ENCODE results near the gene IFITM5. TPM values are rescaled to one million over a fixed set of nuclear protein-coding genes. Genes with fewer than 3 reads are reported as not detected.

Gene IFITM5
- total RNA-seq, 1 experiment from 2014 or later = not detected

DNA sequence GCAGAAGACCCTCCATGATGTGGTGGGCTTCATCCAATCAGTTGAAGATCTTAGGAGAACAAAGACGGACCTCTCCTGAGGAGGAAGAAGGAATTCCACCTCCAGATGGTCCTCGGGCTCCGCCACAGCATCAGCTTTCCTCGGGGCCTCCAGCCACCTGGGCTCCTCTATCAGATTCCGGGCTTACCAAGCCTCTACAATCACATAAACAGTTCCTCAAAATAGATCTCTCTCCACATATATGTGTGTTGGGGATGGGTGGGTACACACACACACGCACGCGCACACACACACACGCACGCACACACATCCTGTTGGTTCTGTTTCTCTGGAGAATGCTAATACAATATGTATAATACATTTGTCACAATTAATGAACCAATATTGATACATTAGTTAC is 39.9 kb downstream of the IFITM5 start:
- H3K4ac ChIP-seq (ENCODE audit: low read depth, low read length) = no peak overlapping the region
- WGBS (ENCODE audit: extremely low coverage, insufficient read length, low lambda C conversion rate) = no CpG with 5 or more reads among the region's 10 CpGs
- TF ChIP-seq, protein P1, sequence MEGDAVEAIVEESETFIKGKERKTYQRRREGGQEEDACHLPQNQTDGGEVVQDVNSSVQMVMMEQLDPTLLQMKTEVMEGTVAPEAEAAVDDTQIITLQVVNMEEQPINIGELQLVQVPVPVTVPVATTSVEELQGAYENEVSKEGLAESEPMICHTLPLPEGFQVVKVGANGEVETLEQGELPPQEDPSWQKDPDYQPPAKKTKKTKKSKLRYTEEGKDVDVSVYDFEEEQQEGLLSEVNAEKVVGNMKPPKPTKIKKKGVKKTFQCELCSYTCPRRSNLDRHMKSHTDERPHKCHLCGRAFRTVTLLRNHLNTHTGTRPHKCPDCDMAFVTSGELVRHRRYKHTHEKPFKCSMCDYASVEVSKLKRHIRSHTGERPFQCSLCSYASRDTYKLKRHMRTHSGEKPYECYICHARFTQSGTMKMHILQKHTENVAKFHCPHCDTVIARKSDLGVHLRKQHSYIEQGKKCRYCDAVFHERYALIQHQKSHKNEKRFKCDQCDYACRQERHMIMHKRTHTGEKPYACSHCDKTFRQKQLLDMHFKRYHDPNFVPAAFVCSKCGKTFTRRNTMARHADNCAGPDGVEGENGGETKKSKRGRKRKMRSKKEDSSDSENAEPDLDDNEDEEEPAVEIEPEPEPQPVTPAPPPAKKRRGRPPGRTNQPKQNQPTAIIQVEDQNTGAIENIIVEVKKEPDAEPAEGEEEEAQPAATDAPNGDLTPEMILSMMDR (conservative IDR thresholded peaks at IDR 0.05) = no peak
- H3K27ac ChIP-seq (ENCODE audit: insufficient read length, low read depth, low read length) = no peak overlapping the region
- H3K56ac ChIP-seq (ENCODE audit: insufficient read length, low read depth, low read length) = no peak overlapping the region
- H2BK120ac ChIP-seq (ENCODE audit: low read depth, low read length, poor library complexity, severe bottlenecking) = no peak overlapping the region
- no peaks in the 10 kb centered on the region for H3K23me2 ChIP-seq (ENCODE audit: insufficient read length, low read depth, low read length, poor library complexity, severe bottlenecking)
- no peak overlapping the region for H3T11ph ChIP-seq (ENCODE audit: low read length)
- H3K27ac Mint-ChIP-seq = no peak overlapping the region
- no peak overlapping the region for H4K91ac ChIP-seq (ENCODE audit: insufficient read length, low read depth, low read length)
- no peak overlapping the region for H3K4me2 ChIP-seq (ENCODE audit: insufficient read depth, insufficient read length, low read length)
- no peaks in the 10 kb centered on the region for H3K79me2 ChIP-seq (ENCODE audit: insufficient read depth, low read length)
- no peak for DNase-seq
- no peak overlapping the region for H2BK5ac ChIP-seq (ENCODE audit: insufficient read length, low read length)
- H3K4me1 Mint-ChIP-seq = no peaks in the 10 kb centered on the region
- peaks cover 4% of the 10 kb centered on the region for H3K27me3 Mint-ChIP-seq (ENCODE audit: low read depth)
- no peak overlapping the region for H2BK20ac ChIP-seq (ENCODE audit: low read depth, low read length, poor library complexity, severe bottlenecking)
- H3K14ac ChIP-seq (ENCODE audit: insufficient read depth, low read length) = no peak overlapping the region
- no peak overlapping the region for H3K23ac ChIP-seq (ENCODE audit: insufficient read length, low read depth, low read length)
- no peak overlapping the region for H4K5ac ChIP-seq (ENCODE audit: insufficient read length, low read depth, low read length)
- H3K4me3 Mint-ChIP-seq = no peak overlapping the region
- no peak overlapping the region for H2BK12ac ChIP-seq (ENCODE audit: insufficient read length, low read depth, low read length)
- no peaks in the 10 kb centered on the region for H3K79me1 ChIP-seq (ENCODE audit: insufficient read depth, low read depth, low read length, poor library complexity, severe bottlenecking)
- no peaks in the 10 kb centered on the region for H3K36me3 Mint-ChIP-seq (ENCODE audit: insufficient read depth in 1 of 3, low read depth in 3 of 3)
- no peaks in the 10 kb centered on the region for H3K4me1 ChIP-seq (ENCODE audit: insufficient read depth, low read length)
- no peak overlapping the region for H2AFZ ChIP-seq (ENCODE audit: low read length)
- peaks cover 13 to 18% of the 10 kb centered on the region in 2 experiments for H3K9me3 Mint-ChIP-seq
- H3K9me3 ChIP-seq (ENCODE audit: control insufficient read depth, low read depth, low read length) = no peaks in the 10 kb centered on the region
- H3K18ac ChIP-seq (ENCODE audit: insufficient read length, low read depth, low read length) = no peak overlapping the region
- no peaks in the 10 kb centered on the region for H3K27me3 ChIP-seq (ENCODE audit: insufficient read depth, low read length)
- no peak overlapping the region for H2AK5ac ChIP-seq (ENCODE audit: insufficient read length, low read length)
- H2BK15ac ChIP-seq (ENCODE audit: low read depth, low read length) = no peak overlapping the region
- no peak overlapping the region for H3K9ac ChIP-seq (ENCODE audit: extremely low read depth, insufficient read length, low read length)
- no peaks in the 10 kb centered on the region for H4K20me1 ChIP-seq (ENCODE audit: control insufficient read depth, insufficient read depth, insufficient read length)
- H4K8ac ChIP-seq (replicated peaks; ENCODE audit: insufficient read length, low read depth, low read length) = no peak overlapping the region
